Activated CD4-positive, alpha-beta T cell treated with anti-CD3 and anti-CD28 coated beads, Interleukin-2, amount 50 U/mL, for 24 hours (primary cell): ENCODE results near the gene C4orf54.

Experiments
- DNase-seq, 2 donors: peaks; one replicate each; pipeline ENCODE4 v3.0.0-alpha.2; 2020; ENCODE audit warnings: low read depth in 1 of 2, low spot score in 1 of 2

C4orf54 gene

GRCh38 chr4:99657798-99658197 lies at the start of gene C4orf54:
TSS of gene C4orf54 (minus strand) at chr4:99657828. CDS start at chr4:99654648, 3,180 bp downstream.
- no peak for DNase-seq

GRCh38 chr4:99705891-99706290 lies 48.3 kb upstream of the C4orf54 start:
- DNase-seq = no peak

- no peak for DNase-seq
These were observed 39.2 kb upstream of the C4orf54 start for GRCh38 chr4:99696801-99697200.

- DNase-seq = no peak
These were observed 35.5 kb upstream of the C4orf54 start for GRCh38 chr4:99693140-99693539.

- no peak for DNase-seq
These were observed 33.4 kb upstream of the C4orf54 start for GRCh38 chr4:99690990-99691389.

GRCh38 chr4:99690472-99690871 lies 32.8 kb upstream of the C4orf54 start:
- no peak for DNase-seq

- no peak for DNase-seq
These were observed 29.5 kb upstream of the C4orf54 start for GRCh38 chr4:99687120-99687519.

- DNase-seq = no peak
These were observed 27.6 kb upstream of the C4orf54 start for GRCh38 chr4:99685234-99685633.

GRCh38 chr4:99683895-99684294 lies 26.3 kb upstream of the C4orf54 start:
- DNase-seq = no peak

- DNase-seq = no peak
These were observed 22.3 kb upstream of the C4orf54 start for GRCh38 chr4:99679976-99680375.

GRCh38 chr4:99679204-99679603 lies 21.6 kb upstream of the C4orf54 start:
- DNase-seq = no peak

- DNase-seq = no peak
These were observed 19.5 kb upstream of the C4orf54 start for GRCh38 chr4:99677161-99677560.

GRCh38 chr4:99670409-99671073 lies 12.9 kb upstream of the C4orf54 start:
- DNase-seq = no peak

GRCh38 chr4:99669084-99669483 lies 11.5 kb upstream of the C4orf54 start:
- DNase-seq = no peak

- DNase-seq = no peak
These were observed 10.8 kb upstream of the C4orf54 start for GRCh38 chr4:99668472-99668871.

- DNase-seq = no peak
These were observed 8.4 kb upstream of the C4orf54 start for GRCh38 chr4:99665983-99666382.

- DNase-seq = no peak
These were observed 7.1 kb upstream of the C4orf54 start for GRCh38 chr4:99664716-99665115.

GRCh38 chr4:99661907-99662306 lies 4.3 kb upstream of the C4orf54 start:
- DNase-seq = no peak

GRCh38 chr4:99658666-99659065 lies 1.0 kb upstream of the C4orf54 start:
- no peak for DNase-seq

GRCh38 chr4:99655308-99656081 lies 2.1 kb downstream of the C4orf54 start:
- no peak for DNase-seq

- DNase-seq = no peak
These were observed 3.3 kb downstream of the C4orf54 start for GRCh38 chr4:99654361-99654761.

- no peak for DNase-seq
These were observed 3.7 kb downstream of the C4orf54 start for GRCh38 chr4:99653916-99654315.
